ENCODE data around the gene OSBPL2.

DNA sequence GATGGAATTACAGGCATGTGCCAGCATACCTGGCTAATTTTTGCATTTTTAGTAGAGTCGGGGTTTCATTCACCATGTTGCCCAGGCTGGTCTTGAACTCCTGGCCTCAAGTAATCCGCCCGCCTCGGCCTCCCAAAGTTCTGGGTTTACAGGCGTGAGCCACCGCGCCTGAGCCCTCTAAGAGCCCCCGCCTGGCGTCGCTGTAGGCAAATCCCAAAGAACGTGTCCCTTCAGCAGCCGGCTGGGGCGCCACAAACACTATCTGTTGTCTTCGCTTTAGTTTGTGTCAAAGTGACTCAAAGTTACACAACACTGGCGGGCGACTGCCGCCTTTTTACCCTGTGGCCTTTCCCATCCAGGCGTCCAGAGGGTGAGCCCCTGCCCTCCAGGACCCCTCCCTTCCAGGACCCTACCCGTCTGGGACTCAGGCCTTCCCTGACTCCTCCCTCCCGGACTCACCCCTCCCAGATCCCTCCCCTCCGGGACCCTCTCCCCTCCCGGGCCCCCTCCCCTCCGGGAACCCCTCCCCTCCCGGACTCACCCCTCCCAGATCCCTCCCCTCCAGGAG is 63.5 kb downstream of the OSBPL2 start:
- TF ChIP-seq, protein P1, sequence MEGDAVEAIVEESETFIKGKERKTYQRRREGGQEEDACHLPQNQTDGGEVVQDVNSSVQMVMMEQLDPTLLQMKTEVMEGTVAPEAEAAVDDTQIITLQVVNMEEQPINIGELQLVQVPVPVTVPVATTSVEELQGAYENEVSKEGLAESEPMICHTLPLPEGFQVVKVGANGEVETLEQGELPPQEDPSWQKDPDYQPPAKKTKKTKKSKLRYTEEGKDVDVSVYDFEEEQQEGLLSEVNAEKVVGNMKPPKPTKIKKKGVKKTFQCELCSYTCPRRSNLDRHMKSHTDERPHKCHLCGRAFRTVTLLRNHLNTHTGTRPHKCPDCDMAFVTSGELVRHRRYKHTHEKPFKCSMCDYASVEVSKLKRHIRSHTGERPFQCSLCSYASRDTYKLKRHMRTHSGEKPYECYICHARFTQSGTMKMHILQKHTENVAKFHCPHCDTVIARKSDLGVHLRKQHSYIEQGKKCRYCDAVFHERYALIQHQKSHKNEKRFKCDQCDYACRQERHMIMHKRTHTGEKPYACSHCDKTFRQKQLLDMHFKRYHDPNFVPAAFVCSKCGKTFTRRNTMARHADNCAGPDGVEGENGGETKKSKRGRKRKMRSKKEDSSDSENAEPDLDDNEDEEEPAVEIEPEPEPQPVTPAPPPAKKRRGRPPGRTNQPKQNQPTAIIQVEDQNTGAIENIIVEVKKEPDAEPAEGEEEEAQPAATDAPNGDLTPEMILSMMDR (IDR thresholded peaks at IDR 0.05; ENCODE audit: extremely low read depth in 1 of 2, insufficient read depth in 1 of 2, low read depth in 1 of 2, low read length in 2 of 2), result peak; percentile 81 to 94
- TF ChIP-seq, protein P2, sequence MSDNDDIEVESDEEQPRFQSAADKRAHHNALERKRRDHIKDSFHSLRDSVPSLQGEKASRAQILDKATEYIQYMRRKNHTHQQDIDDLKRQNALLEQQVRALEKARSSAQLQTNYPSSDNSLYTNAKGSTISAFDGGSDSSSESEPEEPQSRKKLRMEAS (IDR thresholded peaks at IDR 0.05; ENCODE audit: insufficient read depth, insufficient read length), result no peak
- TF ChIP-seq POLR2A (IDR thresholded peaks at IDR 0.05; ENCODE audit: low read depth, low read length), result no peak
- no peak for TF ChIP-seq JUN (IDR thresholded peaks at IDR 0.05; ENCODE audit: borderline replicate concordance, insufficient read depth, insufficient read length, low read depth)

All from endothelial cell of umbilical vein (primary cell).